ENCODE results near the gene PTCHD4. TPM values are rescaled to one million over a fixed set of nuclear protein-coding genes. Genes with fewer than 3 reads are reported as not detected.

The PTCHD4 gene
- 0.34 and 0.59 TPM in 2 replicates for total RNA-seq

DNA sequence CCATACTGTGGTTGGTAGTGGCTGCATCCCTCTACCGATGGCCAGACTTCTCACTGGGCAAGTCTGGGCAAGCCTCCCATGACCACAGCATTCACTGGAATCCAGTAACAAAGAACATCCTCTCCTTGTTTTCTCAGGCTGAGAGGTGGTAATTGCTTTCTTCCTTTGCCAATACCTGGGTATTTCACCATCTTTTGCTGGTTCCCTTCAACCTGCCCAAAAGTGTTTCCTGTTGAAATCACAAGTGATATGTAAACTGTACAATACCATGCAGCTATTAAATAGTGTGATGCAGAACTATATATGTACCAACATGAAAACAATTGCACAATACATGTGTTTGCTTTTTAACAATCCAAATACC, at the start of gene PTCHD4:
Gene PTCHD4, minus strand, starts transcription at position 55 of the 364 bp plus-strand sequence. CDS start 42,240 bp downstream, outside the sequence.

All from bronchus fibroblast of lung (primary cell).